GM19193 (cell line): ENCODE data around the gene ACAN.

ENCODE experiments used
- POLR2A ChIP-seq: IDR thresholded peaks from 4 replicates; pipeline ENCODE4 v1.6.1; 2011; ENCODE audit not compliant: insufficient read depth, insufficient read length; ENCODE audit errors: extremely low read depth

The ACAN gene

DNA sequence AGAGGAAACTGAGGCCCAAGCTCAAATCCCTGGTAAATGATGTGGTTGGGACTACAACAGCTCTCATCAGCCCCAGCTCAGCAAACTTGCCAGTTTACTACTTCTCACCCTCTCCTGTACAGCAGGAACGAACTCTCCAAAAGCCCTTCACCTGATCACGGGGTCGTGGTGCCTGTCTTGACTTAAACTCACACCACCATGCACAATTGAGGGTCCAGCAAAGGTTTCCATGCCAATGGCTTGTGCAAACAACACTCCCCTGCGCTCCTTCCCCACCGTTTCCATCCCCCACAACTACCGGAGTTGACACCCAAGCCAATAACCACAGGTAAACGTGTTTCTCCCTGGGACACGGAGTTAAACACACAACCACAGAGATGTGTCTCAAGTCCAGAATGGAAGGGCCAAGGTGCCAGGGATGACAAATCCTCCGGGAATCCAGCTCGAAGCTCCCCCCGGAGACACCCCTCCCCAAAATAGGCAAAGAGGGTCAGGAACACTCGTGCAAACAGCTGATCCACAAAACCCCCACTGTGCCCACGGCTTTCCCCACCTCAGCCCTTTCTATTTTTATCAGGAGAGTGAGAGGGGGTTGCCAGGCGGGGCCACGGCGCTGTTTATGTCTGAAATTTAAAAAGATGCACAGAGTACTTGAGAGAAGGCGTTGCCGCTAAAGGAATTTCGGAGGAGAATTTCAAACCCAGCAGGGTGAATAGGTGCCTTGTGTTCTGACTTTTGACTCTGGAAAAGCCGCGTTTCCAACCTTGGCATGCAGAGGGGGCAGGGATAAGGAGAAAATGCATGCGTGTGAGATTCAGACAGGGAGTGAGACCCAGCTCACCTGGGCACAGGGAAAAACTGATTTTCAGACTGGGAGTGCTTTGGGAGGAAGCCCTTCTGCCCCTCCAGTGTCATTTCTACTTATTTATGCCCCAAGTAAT, 10.6 kb upstream of the ACAN start:
- no peak for TF ChIP-seq POLR2A

DNA sequence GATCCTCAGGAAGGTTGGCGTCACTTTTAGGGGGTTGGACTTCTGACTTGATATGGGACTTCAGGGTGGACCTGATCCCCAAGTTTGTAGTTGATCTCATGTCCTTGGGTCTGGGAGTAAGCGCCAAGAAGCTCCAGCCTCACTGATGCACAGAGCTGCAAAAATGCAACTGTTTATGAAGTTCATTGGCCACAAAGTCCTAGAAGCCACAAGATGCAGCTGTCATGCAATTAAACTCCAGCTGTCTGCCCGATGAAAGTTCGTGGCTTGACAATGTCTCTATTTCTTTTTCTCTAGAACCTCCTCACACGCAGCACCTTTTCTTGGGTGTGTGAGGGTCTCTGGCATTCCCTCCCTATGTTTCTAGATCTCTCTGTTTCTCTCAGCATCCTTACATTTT, 9.2 kb upstream of the ACAN start:
- no peak for TF ChIP-seq POLR2A

DNA sequence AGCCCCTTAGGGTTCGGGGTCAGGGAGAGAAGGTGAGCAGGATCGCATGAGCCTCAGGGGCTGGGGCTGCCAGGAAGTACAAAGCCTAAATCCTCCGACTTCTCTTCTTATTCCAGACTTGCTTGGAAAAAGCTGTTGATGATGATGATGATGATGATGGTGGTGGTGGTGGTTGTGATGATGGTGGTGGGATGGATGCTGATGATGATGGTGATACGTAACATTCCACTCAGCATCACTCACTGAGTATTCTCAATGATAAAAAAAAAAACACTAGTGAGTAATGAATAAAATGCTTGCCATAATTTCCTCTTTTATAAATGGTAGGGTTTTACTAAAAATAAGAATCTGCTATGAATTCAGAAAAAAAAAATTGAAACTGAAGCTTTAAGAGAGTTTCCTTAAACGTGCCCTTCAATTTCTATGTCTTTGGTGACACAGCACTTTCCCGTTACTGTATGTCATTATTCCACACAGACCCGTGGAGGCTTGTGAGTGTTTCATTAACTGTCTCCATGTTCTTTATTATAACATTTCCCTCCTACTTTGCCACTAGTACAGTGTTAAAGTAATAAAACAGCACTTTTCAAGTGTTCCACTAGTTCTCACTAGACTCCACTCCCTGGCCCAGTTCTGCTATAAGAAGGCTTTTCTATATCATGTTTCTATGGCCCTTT, 5.4 kb upstream of the ACAN start:
- TF ChIP-seq POLR2A = no peak

DNA sequence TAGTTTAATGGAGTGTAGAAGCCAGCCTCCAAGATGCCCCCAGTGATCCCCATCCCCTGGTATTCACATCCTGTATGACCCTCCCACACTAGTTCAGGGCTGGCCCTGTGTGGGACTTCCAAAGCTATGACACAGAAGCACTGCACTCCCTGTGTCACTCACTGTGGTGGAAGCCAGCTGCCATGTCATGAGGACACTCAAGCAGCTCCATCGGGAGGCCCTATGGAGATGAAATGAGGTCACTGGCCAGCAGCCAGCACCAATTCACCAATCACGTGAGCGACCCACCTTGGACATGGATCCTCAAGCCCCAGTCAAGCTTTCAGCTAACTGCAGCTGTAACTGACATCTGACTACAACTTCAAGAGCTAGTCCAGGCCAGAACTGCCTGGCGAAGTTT, 3.9 kb upstream of the ACAN start:
- TF ChIP-seq POLR2A = no peak

DNA sequence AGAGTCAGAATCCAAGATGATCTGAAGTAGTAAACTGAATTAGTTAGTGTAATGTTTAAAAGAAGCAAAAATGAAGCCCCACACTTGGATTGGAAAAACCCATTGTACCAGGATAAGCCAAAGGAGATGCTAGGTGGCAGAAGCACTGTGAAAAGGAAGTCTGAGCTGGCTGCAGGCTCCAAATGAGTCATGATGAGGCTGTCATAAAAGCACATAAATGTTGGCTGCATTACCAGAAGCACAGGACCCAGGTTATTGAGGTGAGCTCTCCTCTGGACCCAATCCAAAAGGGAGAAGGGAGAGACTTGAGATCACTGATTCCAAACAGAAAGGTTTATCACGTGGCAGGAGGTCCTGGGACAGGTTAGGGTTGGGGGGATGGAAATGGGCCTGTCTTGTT, 3.2 kb upstream of the ACAN start:
- TF ChIP-seq POLR2A = no peak

DNA sequence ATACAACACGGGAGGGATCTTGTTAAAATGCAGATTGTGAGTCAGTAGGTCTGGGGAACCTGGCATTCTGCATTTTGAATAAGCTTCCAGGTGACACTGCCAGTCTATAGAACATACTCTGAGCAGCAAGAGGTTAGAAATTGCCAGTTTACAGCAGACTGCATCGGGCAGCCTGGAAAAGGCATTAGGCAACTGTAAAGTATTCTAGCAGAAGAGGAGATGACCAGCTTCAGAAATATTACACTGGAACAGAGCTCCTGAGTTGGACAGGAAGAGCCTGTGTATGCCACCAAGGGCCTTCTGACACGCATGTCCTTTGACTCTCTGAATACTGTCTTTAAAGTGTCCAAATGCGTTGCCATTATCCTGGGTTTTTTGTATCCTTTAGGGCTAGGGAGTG, 2.5 kb upstream of the ACAN start:
- no peak for TF ChIP-seq POLR2A

DNA sequence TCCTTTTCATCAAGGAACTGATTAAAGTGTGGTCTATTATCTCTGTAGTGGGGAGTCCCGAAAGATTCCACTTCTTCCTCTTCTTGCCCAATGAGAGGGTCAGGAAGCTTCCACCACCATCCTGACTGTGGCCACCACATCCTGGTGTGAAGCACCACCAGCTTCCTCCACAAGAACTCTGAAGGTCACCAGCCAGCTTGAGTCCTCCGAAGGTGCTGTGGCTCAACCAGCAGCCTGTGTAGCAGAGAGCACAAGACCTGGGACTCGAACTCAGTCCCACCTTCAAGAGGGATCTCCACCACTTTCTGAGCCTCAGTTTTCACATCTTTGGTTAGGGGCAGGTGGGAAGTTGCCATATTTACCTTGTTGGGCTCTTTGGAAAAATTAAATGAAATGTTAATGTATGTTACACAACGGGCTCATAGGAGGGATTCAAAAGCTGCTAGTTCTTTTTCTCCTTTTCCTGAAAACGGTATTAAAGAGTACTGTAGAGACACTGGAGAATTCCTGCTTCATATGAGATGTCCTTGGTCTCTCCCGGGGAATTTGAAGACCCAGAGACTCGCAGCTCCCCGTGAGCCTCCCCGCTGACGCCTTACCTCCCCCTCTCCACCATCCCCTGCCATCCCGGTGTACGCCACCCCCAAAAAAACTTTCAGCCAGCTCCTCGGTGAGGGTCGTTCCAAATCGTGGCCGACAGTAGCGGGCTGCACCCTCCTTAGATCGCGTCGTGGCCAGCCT, 816 bp upstream of the ACAN start:
- TF ChIP-seq POLR2A = no peak

DNA sequence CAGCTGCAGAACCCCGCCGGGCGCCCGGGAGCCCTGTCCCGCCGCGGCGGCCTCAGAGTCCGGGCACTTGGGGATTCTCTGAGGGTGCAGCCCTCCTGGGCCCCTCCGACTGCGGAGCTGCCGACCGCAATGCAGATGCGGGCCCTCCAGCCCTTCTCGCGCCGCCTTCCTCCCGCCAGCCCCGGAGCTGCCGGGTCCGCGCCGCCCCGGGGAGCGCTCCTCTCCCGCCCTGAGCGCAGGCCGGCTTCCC, 320 bp upstream of the ACAN start:
- no peak for TF ChIP-seq POLR2A

DNA sequence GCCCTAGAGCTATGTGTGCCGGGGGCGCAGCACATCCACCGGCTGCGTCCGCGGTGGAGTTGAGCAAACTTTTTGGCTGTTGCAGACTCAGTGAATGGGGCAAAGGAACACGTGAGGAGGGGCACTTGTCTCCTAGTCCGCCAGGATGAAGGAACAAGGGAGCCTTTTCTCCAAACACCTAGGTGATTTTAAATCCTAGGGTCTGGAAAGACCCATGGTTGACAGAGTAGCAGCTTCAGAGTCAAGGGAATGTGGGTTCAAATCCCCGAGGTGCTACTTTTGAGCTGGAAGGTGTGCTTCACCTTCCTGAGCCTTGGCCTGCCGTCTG, 648 bp downstream of the ACAN start:
- TF ChIP-seq POLR2A = no peak

DNA sequence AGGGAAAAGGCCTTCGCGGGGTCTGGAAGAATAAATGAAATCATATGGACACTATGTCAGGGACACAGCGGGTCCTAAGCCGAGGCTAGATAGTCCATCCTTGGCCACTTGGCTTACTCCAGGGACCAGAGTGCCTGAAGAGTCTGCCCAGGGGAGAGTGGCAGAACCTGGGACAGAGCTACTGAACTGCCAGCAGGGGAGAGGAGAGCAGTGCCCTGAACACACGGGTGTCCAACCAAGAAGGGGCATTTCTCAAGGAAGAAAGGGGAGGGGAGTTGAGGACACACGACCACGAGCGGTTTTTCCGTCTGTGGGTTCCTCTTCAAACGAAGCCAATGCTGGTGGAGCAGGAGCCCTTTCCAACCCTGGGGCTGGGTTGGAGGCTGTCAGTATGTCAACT, 1.0 kb downstream of the ACAN start:
- no peak for TF ChIP-seq POLR2A

DNA sequence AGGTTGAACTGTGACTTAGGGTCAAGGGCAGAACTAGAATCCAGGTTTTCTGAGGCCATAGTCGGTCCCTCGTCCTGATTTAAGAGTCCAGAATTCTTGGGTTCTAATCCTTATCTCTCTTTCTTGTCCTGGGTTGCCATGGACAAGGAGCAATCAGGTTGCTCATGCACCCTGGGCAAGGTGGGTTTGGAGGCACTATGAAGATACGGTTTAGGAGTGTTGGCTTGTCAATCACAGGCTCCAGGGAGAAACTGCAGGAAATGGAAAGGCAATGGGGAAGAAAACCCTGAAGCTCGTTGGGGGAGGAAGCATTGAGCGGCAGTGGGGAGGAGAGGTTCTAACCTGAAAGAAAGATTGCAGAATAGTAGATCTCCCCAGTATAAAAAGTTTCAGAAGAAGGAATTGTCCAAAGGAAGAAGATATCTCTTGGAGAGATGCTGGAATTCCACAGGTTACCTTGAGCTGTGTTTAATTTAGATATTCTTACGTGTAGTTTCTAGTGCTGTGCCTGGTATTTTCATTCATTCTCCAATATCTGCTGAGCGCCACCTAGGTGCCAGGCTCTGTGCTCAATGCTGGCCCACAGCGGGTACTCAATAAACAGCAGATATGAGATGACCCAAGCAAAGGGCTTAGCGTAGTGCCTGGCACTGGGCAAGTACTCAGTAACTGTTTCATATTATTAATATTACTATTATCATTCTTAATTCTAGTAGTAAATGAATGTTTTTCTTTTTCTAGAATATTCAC, 2.0 kb downstream of the ACAN start:
- TF ChIP-seq POLR2A = no peak

DNA sequence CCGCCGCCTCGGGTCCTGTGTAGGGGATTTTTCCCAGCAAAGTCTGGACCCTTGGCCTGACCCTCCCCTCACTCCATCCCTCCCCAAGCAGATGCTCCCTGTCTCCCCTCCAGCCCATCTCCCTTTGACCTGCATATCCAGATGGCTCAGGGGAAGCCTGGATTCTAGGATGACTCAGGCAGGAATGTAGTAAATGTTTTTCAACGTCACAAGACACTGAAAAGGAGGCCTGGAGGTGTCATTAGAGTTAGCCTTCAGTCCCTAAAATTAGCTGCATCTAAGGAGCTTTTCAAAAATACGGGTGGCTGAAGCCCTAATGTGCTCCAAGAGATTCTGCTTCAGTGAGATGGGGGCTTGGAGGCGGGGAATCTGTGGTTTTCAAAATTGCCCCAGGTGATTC, 7.2 kb downstream of the ACAN start:
- TF ChIP-seq POLR2A = no peak

DNA sequence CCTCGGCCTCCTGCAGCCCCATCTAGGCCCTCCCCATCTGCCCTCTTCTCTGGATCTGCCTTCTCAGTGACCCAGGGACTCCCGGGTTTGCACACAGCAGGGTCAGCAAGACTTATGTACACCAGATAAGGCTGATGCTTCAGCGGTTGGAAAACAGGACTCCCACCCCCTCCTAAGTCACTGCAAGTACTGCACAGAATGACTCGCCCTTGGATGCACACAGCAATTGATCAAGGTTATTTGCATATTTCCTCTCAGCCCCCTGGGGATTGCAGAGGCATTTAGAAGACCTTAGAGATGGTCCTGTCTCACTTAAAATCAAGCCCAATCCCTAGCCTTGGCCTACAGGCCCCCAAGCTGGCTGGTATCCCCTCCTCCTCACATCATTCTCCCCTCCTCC, 8.9 kb downstream of the ACAN start:
- TF ChIP-seq POLR2A = no peak

DNA sequence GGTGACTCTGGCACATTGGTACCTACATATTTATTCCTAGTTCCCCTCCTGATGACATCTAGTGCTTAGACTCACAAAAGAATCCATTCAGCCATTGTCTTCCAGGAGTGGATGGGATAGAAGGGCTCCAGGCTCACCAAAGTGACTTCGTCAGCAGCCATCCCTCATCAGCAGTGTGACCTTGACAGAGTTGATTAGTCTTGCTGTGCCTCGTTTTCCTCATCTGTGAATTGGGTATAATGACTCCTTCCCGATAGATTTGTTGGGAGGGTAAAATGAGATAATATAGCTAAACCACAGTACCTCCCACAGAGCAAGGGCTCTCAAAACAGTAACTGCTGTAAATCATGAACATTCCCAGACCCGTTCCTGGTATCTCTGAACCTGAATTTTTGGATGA, 10.7 kb downstream of the ACAN start:
- TF ChIP-seq POLR2A = no peak

DNA sequence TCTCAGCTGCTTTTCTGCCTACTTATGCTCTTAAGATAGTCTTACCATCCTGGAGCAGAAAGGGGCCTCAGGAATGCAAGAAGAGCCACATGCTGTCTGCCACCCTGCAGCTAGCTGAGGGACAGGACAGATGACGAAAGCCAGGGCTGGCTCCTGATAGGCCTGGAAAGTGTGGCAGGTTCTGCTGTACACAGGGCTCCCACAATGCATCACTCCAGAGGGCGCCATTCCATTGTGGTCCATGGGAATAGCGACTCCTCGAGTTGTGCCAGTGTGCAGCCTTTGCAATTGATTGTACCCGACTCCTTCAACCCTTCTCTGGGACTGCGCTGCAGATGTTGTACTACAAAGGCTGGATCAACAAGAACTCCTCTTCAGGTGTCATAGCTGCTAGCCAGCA, 11.2 kb downstream of the ACAN start:
- no peak for TF ChIP-seq POLR2A
